H1 (cell line): ENCODE results near the gene P3H3. TPM values are rescaled to one million over a fixed set of nuclear protein-coding genes. Genes with fewer than 3 reads are reported as not detected.

Experiments used
- CTCF ChIA-PET: fragments of 300-600 bp; sonication (Branson Sonifier 250); formaldehyde crosslinking; loops from one replicate; lab custom pipeline; 2021; ENCODE audit not compliant: partially characterized antibody; lab: Charles Lee
- POLR2A ChIA-PET: fragments of 300-600 bp; sonication (Branson Sonifier 250); formaldehyde crosslinking; loops from one replicate; lab custom pipeline; 2021; ENCODE audit warnings: inconsistent platforms; ENCODE audit not compliant: partially characterized antibody; lab: Charles Lee
- DNase-seq, 2 experiments: peaks; one replicate each; pipeline versions ENCODE4 v3.0.0 to v3.0.0-alpha.2; 2010 to 2022; ENCODE audit warnings: low spot score in 2 of 2, low read depth in 1 of 2, mixed read lengths in 1 of 2
- FAIRE-seq: peaks from 2 replicates; lab custom pipeline; 2011; peaks lifted over from hg19 to GRCh38; lab: Jason Lieb, UNC
- H2AFZ ChIP-seq: 2 replicates; pipeline ENCODE4 v1.8.1; 2012; ENCODE audit warnings: low read length, inconsistent platforms
- H2AK5ac ChIP-seq: 2 replicates; pipeline ENCODE4 v1.6.1; 2013; ENCODE audit warnings: low read depth, low read length
- H2BK120ac ChIP-seq: replicated peaks from 2 replicates; pipeline ENCODE3; 2013; ENCODE audit warnings: low read depth, low read length, inconsistent platforms
- H2BK12ac ChIP-seq: 2 replicates; pipeline ENCODE4 v1.6.1; 2013; ENCODE audit warnings: low read depth, low read length
- H2BK15ac ChIP-seq: 2 replicates; pipeline ENCODE4 v1.6.1; 2013; ENCODE audit warnings: low read length
- H2BK20ac ChIP-seq: 2 replicates; pipeline ENCODE4 v1.6.1; 2013; ENCODE audit warnings: low read length
- H2BK5ac ChIP-seq: 2 replicates; pipeline ENCODE4 v1.6.1; 2013; ENCODE audit warnings: low read depth, low read length
- H3K14ac ChIP-seq: 2 replicates; pipeline ENCODE4 v1.6.1; 2013; ENCODE audit warnings: inconsistent platforms; ENCODE audit not compliant: insufficient read length
- H3K18ac ChIP-seq: 2 replicates; pipeline ENCODE4 v1.6.1; 2013; ENCODE audit warnings: low read length; ENCODE audit errors: extremely low read depth
- H3K23ac ChIP-seq: 2 replicates; pipeline ENCODE4 v1.6.1; 2013; ENCODE audit warnings: inconsistent platforms; ENCODE audit not compliant: insufficient read length
- H3K23me2 ChIP-seq: 2 replicates; pipeline ENCODE4 v1.6.1; 2013; ENCODE audit warnings: low read depth, low read length
- H3K27ac ChIP-seq: 2 replicates; pipeline ENCODE4 v1.6.1; 2011; ENCODE audit warnings: low read depth, low read length, inconsistent platforms
- H3K27me3 ChIP-seq, 4 experiments: replicated peaks in 1 of 4; 1 replicate in 1 of 4; 2 replicates in 3 of 4; pipeline versions ENCODE4 v1.6.1 to v1.8.1; 2011 to 2013; ENCODE audit warnings: low read length in 3 of 4, mild to moderate bottlenecking in 3 of 4, inconsistent platforms in 2 of 4, mixed read lengths in 2 of 4, moderate library complexity in 1 of 4; ENCODE audit not compliant: control insufficient read depth in 3 of 4, insufficient read depth in 3 of 4; ENCODE audit errors: extremely low read depth in 1 of 4
- H3K36me3 ChIP-seq, 4 experiments: 2 replicates each; pipeline versions ENCODE4 v1.6.1 to v1.8.1; 2011 to 2013; ENCODE audit warnings: mild to moderate bottlenecking in 4 of 4, low read length in 3 of 4, moderate library complexity in 2 of 4, control low read depth in 1 of 4, inconsistent platforms in 1 of 4; ENCODE audit not compliant: insufficient read depth in 4 of 4, control insufficient read depth in 2 of 4
- H3K4ac ChIP-seq: replicated peaks from 2 replicates; pipeline ENCODE3; 2013; ENCODE audit warnings: low read length, low read depth, mixed read lengths, inconsistent platforms; ENCODE audit not compliant: insufficient read length
- H3K4me1 ChIP-seq, 4 experiments: replicated peaks in 1 of 4; 1 replicate in 1 of 4; 2 replicates in 3 of 4; pipeline versions ENCODE4 v1.6.1 to v1.8.1; 2011 to 2013; ENCODE audit warnings: low read length in 3 of 4, inconsistent platforms in 2 of 4, mixed read lengths in 1 of 4; ENCODE audit not compliant: insufficient read depth in 4 of 4, control insufficient read depth in 3 of 4
- H3K4me2 ChIP-seq, 2 experiments: 2 replicates each; pipeline versions ENCODE4 v1.6.1 to v1.8.1; 2011 to 2013; ENCODE audit warnings: low read depth in 2 of 2, low read length in 2 of 2, control low read depth in 1 of 2, inconsistent platforms in 1 of 2, mild to moderate bottlenecking in 1 of 2; ENCODE audit not compliant: insufficient read depth in 1 of 2
- H3K4me3 ChIP-seq, 4 experiments: fragments of 200-600, 300-600 bp in 1 of 4; sonication (generic), shearing (Covaris generic), sonication (Bioruptor Twin) in 1 of 4; 2 replicates each; pipeline versions ENCODE4 v1.5.1 to v1.8.1; 2011 to 2016; ENCODE audit warnings: low read length in 4 of 4, low read depth in 3 of 4, control low read depth in 2 of 4, inconsistent platforms in 2 of 4, mild to moderate bottlenecking in 2 of 4, mixed read lengths in 1 of 4, moderate library complexity in 1 of 4; ENCODE audit not compliant: insufficient read depth in 2 of 4; ENCODE audit errors: extremely low read depth in 1 of 4
- H3K56ac ChIP-seq: replicated peaks from 2 replicates; pipeline ENCODE3; 2013; ENCODE audit warnings: low read depth, mild to moderate bottlenecking, mixed read lengths, low read length, inconsistent platforms; ENCODE audit not compliant: insufficient read length
- H3K79me1 ChIP-seq: 2 replicates; pipeline ENCODE4 v1.6.1; 2013; ENCODE audit warnings: low read depth, low read length, control low read depth
- H3K79me2 ChIP-seq, 2 experiments: 2 replicates each; pipeline versions ENCODE4 v1.6.1 to v1.8.1; 2012 to 2013; ENCODE audit warnings: low read length in 2 of 2, mild to moderate bottlenecking in 2 of 2, inconsistent platforms in 1 of 2; ENCODE audit not compliant: insufficient read depth in 2 of 2, control insufficient read depth in 1 of 2
- H3K9ac ChIP-seq, 4 experiments: replicated peaks in 1 of 4; 1 replicate in 1 of 4; 2 replicates in 3 of 4; pipeline versions ENCODE4 v1.6.1 to v1.8.1; 2011 to 2013; ENCODE audit warnings: low read depth in 3 of 4, low read length in 3 of 4, control low read depth in 2 of 4, mild to moderate bottlenecking in 2 of 4, moderate library complexity in 2 of 4, inconsistent platforms in 1 of 4; ENCODE audit errors: extremely low read depth in 1 of 4
- H3K9me3 ChIP-seq, 2 experiments: 2 replicates each; pipeline versions ENCODE4 v1.6.1 to v1.8.1; 2012 to 2013; ENCODE audit warnings: mild to moderate bottlenecking in 2 of 2, moderate library complexity in 2 of 2, control low read depth in 1 of 2, inconsistent platforms in 1 of 2, low read depth in 1 of 2, low read length in 1 of 2, mixed read lengths in 1 of 2; ENCODE audit not compliant: insufficient read depth in 2 of 2
- H4K20me1 ChIP-seq, 2 experiments: replicated peaks in 1 of 2; 2 replicates each; pipeline versions ENCODE3 to v1.8.1; 2011 to 2013; ENCODE audit warnings: inconsistent platforms in 2 of 2, low read length in 2 of 2, mild to moderate bottlenecking in 1 of 2; ENCODE audit not compliant: insufficient read depth in 2 of 2, control insufficient read depth in 1 of 2
- H4K5ac ChIP-seq: 2 replicates; pipeline ENCODE4 v1.6.1; 2013; ENCODE audit warnings: low read length, low read depth, mixed read lengths, inconsistent platforms; ENCODE audit not compliant: insufficient read length
- H4K8ac ChIP-seq: 2 replicates; pipeline ENCODE4 v1.8.0; 2013; ENCODE audit warnings: mild to moderate bottlenecking, moderate library complexity, low read length, inconsistent platforms; ENCODE audit not compliant: insufficient read depth; ENCODE audit errors: extremely low read depth
- H4K91ac ChIP-seq: replicated peaks from 2 replicates; pipeline ENCODE3; 2013; ENCODE audit warnings: low read length, mixed read lengths, inconsistent platforms; ENCODE audit not compliant: insufficient read length
- CEBPB ChIP-seq: IDR thresholded peaks from 2 replicates; pipeline ENCODE4 v1.6.1; 2012; ENCODE audit warnings: low read depth, low read length
- CHD2 ChIP-seq: IDR thresholded peaks from 2 replicates; pipeline ENCODE4 v1.6.1; 2012; ENCODE audit warnings: low read length, improper control_type of control experiment
- E2F6 ChIP-seq: IDR thresholded peaks from 2 replicates; pipeline ENCODE4 v1.6.1; 2012; ENCODE audit warnings: inconsistent platforms
- JUND ChIP-seq: IDR thresholded peaks from 2 replicates; pipeline ENCODE4 v1.6.1; 2011; ENCODE audit warnings: mild to moderate bottlenecking, improper control_type of control experiment, low read length
- MAFK ChIP-seq: IDR thresholded peaks from 2 replicates; pipeline ENCODE4 v1.6.1; 2012; ENCODE audit warnings: low read depth, mild to moderate bottlenecking, improper control_type of control experiment, low read length
- MAX ChIP-seq: IDR thresholded peaks from 2 replicates; pipeline ENCODE4 v1.6.1; 2012; ENCODE audit warnings: inconsistent platforms
- NRF1 ChIP-seq: IDR thresholded peaks from 2 replicates; pipeline ENCODE4 v1.6.1; 2011; ENCODE audit warnings: mild to moderate bottlenecking, low read depth, low read length, improper control_type of control experiment
- RAD21 ChIP-seq, 2 experiments: IDR thresholded peaks in 1 of 2; conservative IDR thresholded peaks in 1 of 2; 2 replicates each; pipeline ENCODE4 v1.6.1; 2011; ENCODE audit warnings: low read depth in 2 of 2, low read length in 2 of 2, improper control_type of control experiment in 1 of 2, inconsistent platforms in 1 of 2, mild to moderate bottlenecking in 1 of 2, moderate library complexity in 1 of 2
- SIRT6 ChIP-seq: IDR thresholded peaks from one replicate; pipeline ENCODE4 v1.7.1; 2012; ENCODE audit warnings: low read length, inconsistent platforms
- SUZ12 ChIP-seq: fragments of 200-600 bp; sonication (generic); IDR thresholded peaks from 2 replicates; pipeline ENCODE4 v1.6.1; 2012; ENCODE audit warnings: mild to moderate bottlenecking, inconsistent platforms, low read length, moderate library complexity, mixed read lengths
- USF2 ChIP-seq: IDR thresholded peaks from 2 replicates; pipeline ENCODE4 v1.6.1; 2011; ENCODE audit warnings: low read length, improper control_type of control experiment
- YY1 ChIP-seq: IDR thresholded peaks from 2 replicates; pipeline ENCODE4 v1.6.1; 2011; ENCODE audit warnings: low read depth, mild to moderate bottlenecking, low read length
- WGBS, 2 experiments: shearing (Covaris generic) in 1 of 2; methylation state at CpG; one replicate each; pipeline versions ENCODE4 v1.1.6 to v1.1.7; 2013 to 2015; ENCODE audit warnings: low lambda C conversion rate in 2 of 2, mixed read lengths in 2 of 2, inconsistent platforms in 1 of 2, low coverage in 1 of 2, missing lambda C conversion rate in 1 of 2; ENCODE audit not compliant: insufficient replicate concordance in 2 of 2, insufficient coverage in 1 of 2, insufficient read length in 1 of 2; ENCODE audit errors: extremely low coverage in 1 of 2, missing lambda C conversion rate in 1 of 2; 5-methylcytosine and 5-hydroxymethylcytosine counted together
- polyA plus RNA-seq, 7 experiments: library from polyadenylated mRNA; depleted of rRNA in 3 of 7; stranded (reverse) in 5 of 7; unstranded in 2 of 7; fragments of >200 nt in 5 of 7; fragments of 200-250 nt in 2 of 7; gene quantifications; 1 replicate in 5 of 7; 2 replicates in 1 of 7; 4 replicates in 1 of 7; pipeline versions ENCODE4 v1.2.1 to v1.2.3, GENCODE V29; 2011 to 2013; ENCODE audit warnings: missing spikeins in 2 of 7, mixed read lengths in 2 of 7
- total RNA-seq: library from RNA; stranded (reverse); fragmentation: NEBNext Ultra II Directional; extraction: Animal tissue kit (Norgen Biotek cat#: 25700); gene quantifications from 2 replicates; pipeline ENCODE4 v1.2.1, GENCODE V29; 2021

Gene P3H3
- total and polyA plus RNA-seq, 2 of the 8 experiments (the other 6 are each of a cell fraction or from before 2014, with no cell fraction given), result 22.9 to 43.5 TPM

- peaks cover 0 to 6% (median 0%) of the 10 kb centered on the region in 4 experiments; a peak in 1 of 7 replicates for H3K4me1 ChIP-seq
- peaks cover 15 to 52% (median 40%) of the 10 kb centered on the region in 4 experiments; a peak in 7 of 8 replicates for H3K36me3 ChIP-seq
- DNase-seq (no peak), FAIRE-seq (no peak)
- H2BK5ac ChIP-seq, result no peak overlapping the region
- no peak overlapping the region for H3K56ac ChIP-seq
- H3K9ac ChIP-seq, result no peak overlapping the region
- POLR2A ChIA-PET, result interaction anchor here (0.5 to 25.7 kb wide), 3 partner anchors 16 to 328 kb away, joined by 3 to 588 read pairs (median 388); partner anchors contain the start of genes GNB3, GPR162, P3H3 and SPSB2
- no peak overlapping the region for H4K91ac ChIP-seq
- no peak overlapping the region for H3K18ac ChIP-seq
- no peak overlapping the region for H3K14ac ChIP-seq
- CTCF ChIA-PET, result interaction anchor here (1.4 to 19.8 kb wide), 3 partner anchors 14 to 77 kb away, joined by 5 to 292 read pairs (median 7); partner anchors contain the start of genes GNB3 and P3H3
- H4K5ac ChIP-seq, result no peak overlapping the region
- 85% methylated on average over 2 of the region's 2 CpGs; no CpG with 5 or more reads in 1 of the 2 experiments for WGBS, 2 experiments
- no peaks in the 10 kb centered on the region for H3K9me3 ChIP-seq
- no peak overlapping the region for H2BK20ac ChIP-seq
- H2AK5ac ChIP-seq, result no peak overlapping the region
- peaks cover 11% of the 10 kb centered on the region for H3K23me2 ChIP-seq
- no peak overlapping the region for H3K4me2 ChIP-seq
- H2BK15ac ChIP-seq, result no peak overlapping the region
- H3K4ac ChIP-seq, result no peak overlapping the region
- no peak overlapping the region for H2BK12ac ChIP-seq
- no peak overlapping the region for H3K23ac ChIP-seq
- H3K79me2 ChIP-seq, result peaks cover 0 to 9% of the 10 kb centered on the region in 2 experiments; a peak in 2 of 4 replicates
- no peaks in the 10 kb centered on the region for H3K27me3 ChIP-seq
- no peak overlapping the region for H3K4me3 ChIP-seq
- no peak overlapping the region for H2BK120ac ChIP-seq
- no peak overlapping the region for H3K27ac ChIP-seq
- H3K79me1 ChIP-seq, result peaks cover 2% of the 10 kb centered on the region
- peaks cover 0 to 5% of the 10 kb centered on the region in 2 experiments for H4K20me1 ChIP-seq
- no peak overlapping the region for H4K8ac ChIP-seq
- no peak overlapping the region for H2AFZ ChIP-seq
- TF ChIP-seq YY1 (no peak), SIRT6 (no peak), E2F6 (no peak), MAFK (no peak), CEBPB (no peak), JUND (no peak), NRF1 (no peak), SUZ12 (no peak), USF2 (no peak), RAD21 (IDR thresholded peaks at IDR 0.05 in 1 of 2, conservative IDR thresholded peaks at IDR 0.05 in 1 of 2; ENCODE audit: low read depth in 2 of 2, low read length in 2 of 2) (no peak), CHD2 (no peak), MAX (no peak)
These were observed 19.5 kb downstream of the P3H3 start for GRCh38 chr12:6847676-6848075.
